Measurements from ENCODE around the gene MARCHF10. TPM values are rescaled to one million over a fixed set of nuclear protein-coding genes. Genes with fewer than 3 reads are reported as not detected.

The MARCHF10 gene
- total and polyA plus RNA-seq, 8 donors = 0.20 to 0.77 (median 0.41) TPM; not detected in 3

DNA sequence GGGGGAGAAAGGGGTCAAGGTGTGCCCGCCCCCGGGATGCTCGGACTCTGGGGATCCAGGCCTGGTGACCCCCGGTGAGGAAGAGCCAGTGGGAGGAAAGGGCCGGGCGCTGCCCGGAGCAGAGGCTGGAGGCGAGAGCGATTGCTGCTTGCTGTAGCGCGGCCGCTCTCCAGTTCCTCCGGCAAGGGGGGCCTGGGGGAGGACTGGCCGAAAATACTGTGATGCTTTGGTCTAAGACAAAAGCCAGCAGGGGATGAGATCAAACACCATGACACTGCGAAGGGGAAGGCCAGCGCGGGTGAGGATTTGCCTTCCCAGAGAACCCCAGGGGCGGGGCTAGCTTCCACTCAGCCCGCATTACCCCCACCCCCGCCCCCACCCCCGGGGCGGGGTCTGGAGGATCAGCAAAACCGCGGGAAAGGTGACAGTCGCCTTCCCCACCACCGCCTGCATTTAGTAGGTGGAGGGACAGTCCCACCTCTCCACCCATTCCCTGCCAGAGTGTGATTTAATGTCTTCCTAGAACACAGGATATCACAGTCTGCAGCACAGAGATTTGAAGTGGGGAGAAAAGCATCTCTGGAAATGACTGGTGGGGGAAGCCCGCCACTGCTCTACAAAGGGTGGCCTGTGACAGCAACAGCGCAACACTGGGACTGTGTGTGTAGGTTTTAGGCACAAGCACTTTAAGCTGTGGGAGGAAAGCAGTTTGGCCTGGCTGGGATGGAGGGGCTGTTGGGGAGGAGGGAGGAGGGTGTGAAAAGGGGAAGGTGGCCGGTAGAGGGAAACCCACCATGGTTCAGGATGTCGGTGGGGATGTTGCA lies 154.9 kb downstream of the MARCHF10 start:
- DNase-seq = peak; percentile 60 to 79 (median 70)
- 7% methylated on average over 29 to 30 of the region's 30 CpGs for WGBS, 2 donors
- Histone ChIP-seq H3K9me3 (no peaks in the 10 kb centered on the region), H3K4me3 (peak overlapping the region; percentile 17 to 60 (median 42)), H3K27ac (peak overlapping the region in 2 of 4 donors; percentile 60 to 67), H3K4me1 (no peaks in the 10 kb centered on the region), H3K27me3 (no peaks in the 10 kb centered on the region), H3K36me3 (no peaks in the 10 kb centered on the region)
- ATAC-seq = peak; percentile 72 to 85 (median 80)
- intact Hi-C loops (cut with DNase I) = no loop called here
- TF ChIP-seq CTCF (IDR thresholded peaks at IDR 0.05) = no peak
- no peak for FAIRE-seq

- no peaks in the 10 kb centered on the region for H3K27me3 ChIP-seq
- intact Hi-C loops (cut with DNase I) = no loop called here
- H3K36me3 ChIP-seq = no peaks in the 10 kb centered on the region
- H3K27ac ChIP-seq = peak overlapping the region in 3 of 4 donors; percentile 27 to 67 (median 60)
- peak overlapping the region; percentile 17 to 60 (median 42) for H3K4me3 ChIP-seq
- DNase-seq (peak; percentile 67 to 79 (median 71)), ATAC-seq (peak; percentile 79 to 88 (median 86)), FAIRE-seq (no peak)
- 3 to 5% methylated on average over 49 to 57 of the region's 57 CpGs for WGBS, 2 donors
- no peaks in the 10 kb centered on the region for H3K9me3 ChIP-seq
- TF ChIP-seq CTCF (IDR thresholded peaks at IDR 0.05) = no peak
- no peaks in the 10 kb centered on the region for H3K4me1 ChIP-seq
Measured at GRCh38 chr17:62652251-62653001, 155.7 kb downstream of the MARCHF10 start.

Other genes starting within 250 kb of the MARCHF10 start
- gene MRC2, start 180.6 kb downstream of the MARCHF10 start, total RNA-seq = 10 to 100 TPM in 2 of 6 donors, 1 to 10 TPM in 4; 1.6 to 25.4 (median 5.5) TPM
- 1 to 10 TPM; 2.9 to 6.5 TPM for gene MRC2, start 180.6 kb downstream of the MARCHF10 start, polyA plus RNA-seq
- 10 to 100 TPM in 5 of 6 donors, 1 to 10 TPM in 1; 8.9 to 28.0 (median 11.5) TPM for gene TANC2, start 157.9 kb upstream of the MARCHF10 start, total RNA-seq
- 1 to 10 TPM; 3.7 to 4.5 TPM for gene TANC2, start 157.9 kb upstream of the MARCHF10 start, polyA plus RNA-seq

Data from pancreas (tissue), 10 donors.